Right cardiac atrium (tissue), 5 donors: ENCODE results near the gene TAF4. TPM values are rescaled to one million over a fixed set of nuclear protein-coding genes. Genes with fewer than 3 reads are reported as not detected.
A peak's percentile ranks its signal among the peaks of the same experiment; 100 is the strongest.
"Not testable (repeated sequence)": the region's sequence is repeated elsewhere in the genome, so short reads cannot be mapped to it uniquely, and the experiment has no call there.

Experiments
- ATAC-seq, 2 donors: fragments of 200-7000 bp; cut with Tn5 transposase; one replicate each; pipeline versions ENCODE4 v1.8.0 to v1.9.1; 2020; ENCODE audit warnings: moderate library complexity in 2 of 2, mild to moderate bottlenecking in 1 of 2
- DNase-seq, 3 donors: peaks; one replicate each; pipeline ENCODE4 v3.0.0-alpha.2; 2020
- H3K27ac ChIP-seq: one replicate; pipeline ENCODE4 v1.5.1; 2013; ENCODE audit warnings: mild to moderate bottlenecking, low read length, control low read depth, moderate library complexity
- H3K27me3 ChIP-seq: one replicate; pipeline ENCODE4 v1.6.1; 2013; ENCODE audit not compliant: control insufficient read depth, insufficient read depth
- H3K4me1 ChIP-seq: one replicate; pipeline ENCODE4 v1.6.1; 2013; ENCODE audit warnings: low read length; ENCODE audit not compliant: control insufficient read depth, insufficient read depth
- H3K4me3 ChIP-seq: one replicate; pipeline ENCODE4 v1.5.1; 2013; ENCODE audit warnings: low read length, control low read depth
- H3K9me3 ChIP-seq: one replicate; pipeline ENCODE4 v1.6.1; 2013; ENCODE audit warnings: low read length; ENCODE audit not compliant: control insufficient read depth
- WGBS: extraction: QIAGEN DNeasy Blood & Tissue Kit; methylation state at CpG from one replicate; pipeline ENCODE4 v1.1.7; 2013; 5-methylcytosine and 5-hydroxymethylcytosine counted together
- intact Hi-C, 4 donors: fragments of 100-400 bp; cut with DNase I; formaldehyde crosslinking; loops; one replicate each; pipeline versions ENCODE4 v1.11.0 to v1.14.0; 2022 to 2023
- polyA plus RNA-seq: library from polyadenylated mRNA; stranded (reverse); fragments of 200-250 nt; gene quantifications from one replicate; pipeline ENCODE4 v1.2.3, GENCODE V29; 2013
- total RNA-seq, 4 donors: library from RNA; stranded (reverse); fragmentation: NEBNext Ultra II Directional; extraction: Animal tissue kit (Norgen Biotek cat#: 25700); gene quantifications; one replicate each; pipeline ENCODE4 v1.2.1, GENCODE V29; 2021
- donor health status: healthy with polysubstance abuse.
- donor health status: DM: no; HTN: yes; CAD: no.
- donor health status: DM: no; HTN: no; CAD: no.
- donor health status: DM: no; HTN: yes; CAD: no; lungs with severe emphysema.
- donor health status: DM: yes; HTN: yes; CAD: no.

Gene TAF4
- total and polyA plus RNA-seq, 5 donors = 3.8 to 13.6 (median 8.3) TPM

DNA sequence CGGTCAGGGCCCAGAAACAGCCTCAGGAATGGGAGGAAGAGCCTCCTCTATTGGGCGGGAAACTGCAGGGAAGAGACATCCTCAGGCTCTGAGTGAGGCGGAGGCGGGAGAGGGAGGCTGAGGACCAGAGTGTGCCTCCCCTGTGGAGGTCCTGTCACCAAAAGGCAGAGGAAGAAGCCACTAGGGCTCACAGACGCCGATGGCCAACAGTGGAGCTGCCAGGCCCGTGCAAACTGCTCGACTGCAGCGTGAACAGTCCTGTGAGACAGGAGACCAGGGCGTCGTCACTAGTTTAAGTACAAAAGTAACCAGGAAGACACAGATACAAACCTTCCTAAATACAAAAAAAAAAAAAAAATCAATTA lies 82.7 kb downstream of the TAF4 start:
- H3K9me3 ChIP-seq = no peaks in the 10 kb centered on the region
- no peaks in the 10 kb centered on the region for H3K4me1 ChIP-seq
- H3K4me3 ChIP-seq = no peak overlapping the region
- DNase-seq (peak in 1 of 3 donors; percentile 5), ATAC-seq (no peak)
- intact Hi-C loops = no loop called here
- H3K27ac ChIP-seq = no peak overlapping the region
- 93% methylated on average over 11 of the region's 11 CpGs for WGBS
- H3K27me3 ChIP-seq = no peaks in the 10 kb centered on the region

DNA sequence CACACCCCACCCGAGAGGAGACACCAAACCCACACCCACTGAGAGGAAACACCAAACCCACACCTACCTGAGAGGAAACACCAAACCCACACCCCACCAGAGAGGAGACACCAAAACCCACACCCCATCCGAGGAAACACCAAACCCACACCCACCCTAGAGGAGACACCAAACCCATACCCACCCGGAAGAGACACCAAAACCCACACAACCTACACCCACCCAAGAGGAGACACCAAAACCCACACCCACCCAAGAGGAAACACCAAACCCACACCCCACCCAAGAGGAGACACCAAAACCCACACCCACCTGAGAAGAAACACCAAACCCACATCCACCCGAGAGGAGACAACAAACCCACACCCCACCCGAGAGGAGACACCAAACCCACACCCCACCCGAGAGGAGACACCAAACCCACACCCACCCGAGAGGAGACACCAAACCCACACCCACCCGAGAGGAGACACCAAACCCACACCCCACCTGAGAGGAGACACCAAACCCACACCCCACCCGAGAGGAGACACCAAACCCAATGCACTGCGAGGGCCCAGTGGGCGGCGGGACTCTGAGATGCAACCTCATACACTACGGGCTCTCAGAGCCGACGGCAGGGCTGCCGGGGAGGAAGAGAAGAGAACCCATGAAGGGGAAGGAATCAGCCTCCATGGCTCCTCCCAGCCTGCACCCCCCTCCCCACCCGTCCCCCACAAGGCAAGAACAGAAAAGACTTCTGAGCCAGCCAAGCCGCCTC lies 83.3 kb downstream of the TAF4 start:
- Histone ChIP-seq H3K9me3 (no peaks in the 10 kb centered on the region), H3K27me3 (no peaks in the 10 kb centered on the region), H3K27ac (no peak overlapping the region), H3K4me1 (no peaks in the 10 kb centered on the region), H3K4me3 (no peak overlapping the region)
- WGBS = 88% methylated on average over 18 of the region's 18 CpGs
- intact Hi-C loops = no loop called here
- DNase-seq (peak in 1 of 3 donors; percentile 2), ATAC-seq (no peak)

DNA sequence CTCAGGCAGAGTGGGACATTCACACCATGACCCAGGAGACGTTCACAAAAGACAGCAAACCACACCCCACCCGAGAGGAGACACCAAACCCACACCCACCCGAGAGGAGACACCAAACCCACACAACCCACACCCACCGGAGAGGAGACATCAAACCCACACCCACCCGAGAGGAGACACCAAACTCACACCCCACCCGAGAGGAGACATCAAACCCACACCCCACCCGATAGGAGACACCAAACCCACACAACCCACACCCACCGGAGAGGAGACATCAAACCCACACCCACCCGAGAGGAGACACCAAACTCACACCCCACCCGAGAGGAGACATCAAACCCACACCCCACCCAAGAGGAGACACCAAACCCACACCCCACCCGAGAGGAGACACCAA lies 84.0 kb downstream of the TAF4 start:
- peak in 1 of 3 donors; percentile 1 for DNase-seq
- ATAC-seq, H3K9me3 ChIP-seq, H3K27me3 ChIP-seq, H3K4me3 ChIP-seq, H3K27ac ChIP-seq, intact Hi-C loops, H3K4me1 ChIP-seq: not testable (repeated sequence)
- WGBS = 85% methylated on average over 11 of the region's 11 CpGs

DNA sequence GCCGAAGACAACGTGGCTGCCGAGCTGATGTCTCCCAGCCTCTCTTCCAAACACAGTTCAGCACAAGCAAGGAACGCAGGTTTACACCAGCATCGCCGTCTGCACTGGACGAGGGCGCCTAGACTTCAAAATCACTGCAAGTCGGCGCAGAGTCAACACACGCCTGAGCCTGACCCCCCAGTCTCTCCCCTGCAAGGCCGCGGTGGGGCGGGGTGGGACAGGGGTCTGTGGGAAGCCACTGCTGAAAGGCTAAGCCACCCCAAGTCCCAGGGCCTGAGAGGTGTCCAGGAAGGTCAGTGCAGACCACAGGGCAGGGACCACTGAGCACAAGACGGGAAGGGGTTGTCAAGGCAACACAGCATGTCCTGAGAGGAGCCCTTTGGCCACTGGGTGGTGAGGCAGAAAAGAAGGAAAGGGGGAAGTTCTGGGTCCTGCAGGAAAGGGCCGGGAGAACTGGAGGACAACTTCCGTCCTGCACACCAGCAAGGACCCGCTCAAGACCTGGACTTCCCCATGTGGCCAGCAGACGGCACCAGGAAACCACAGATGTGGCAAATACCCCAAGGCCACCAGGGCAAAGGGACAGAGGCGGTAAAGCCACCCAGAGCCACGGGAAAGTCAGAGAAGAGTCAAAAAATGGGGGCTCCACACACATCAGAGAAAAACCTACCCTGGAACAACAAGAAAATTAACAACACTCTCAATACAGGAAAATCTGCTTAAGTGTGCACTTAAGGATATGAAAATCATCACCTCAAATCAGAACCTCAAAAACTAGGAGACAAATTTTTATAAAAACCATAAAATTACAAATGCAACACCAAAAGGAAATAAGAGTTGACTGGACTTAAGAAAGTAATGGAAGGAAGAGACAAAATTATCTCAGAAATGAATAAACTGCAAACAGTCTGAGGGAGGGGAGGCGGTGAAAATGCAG lies 84.8 kb downstream of the TAF4 start:
- H3K4me1 ChIP-seq = no peaks in the 10 kb centered on the region
- WGBS = 83% methylated on average over 22 of the region's 22 CpGs
- H3K27ac ChIP-seq = no peak overlapping the region
- ATAC-seq (peak; percentile 35 to 62), DNase-seq (peak in 2 of 3 donors; percentile 47 to 65)
- intact Hi-C loops = no loop called here
- no peak overlapping the region for H3K4me3 ChIP-seq
- H3K9me3 ChIP-seq = no peaks in the 10 kb centered on the region
- H3K27me3 ChIP-seq = no peaks in the 10 kb centered on the region

DNA sequence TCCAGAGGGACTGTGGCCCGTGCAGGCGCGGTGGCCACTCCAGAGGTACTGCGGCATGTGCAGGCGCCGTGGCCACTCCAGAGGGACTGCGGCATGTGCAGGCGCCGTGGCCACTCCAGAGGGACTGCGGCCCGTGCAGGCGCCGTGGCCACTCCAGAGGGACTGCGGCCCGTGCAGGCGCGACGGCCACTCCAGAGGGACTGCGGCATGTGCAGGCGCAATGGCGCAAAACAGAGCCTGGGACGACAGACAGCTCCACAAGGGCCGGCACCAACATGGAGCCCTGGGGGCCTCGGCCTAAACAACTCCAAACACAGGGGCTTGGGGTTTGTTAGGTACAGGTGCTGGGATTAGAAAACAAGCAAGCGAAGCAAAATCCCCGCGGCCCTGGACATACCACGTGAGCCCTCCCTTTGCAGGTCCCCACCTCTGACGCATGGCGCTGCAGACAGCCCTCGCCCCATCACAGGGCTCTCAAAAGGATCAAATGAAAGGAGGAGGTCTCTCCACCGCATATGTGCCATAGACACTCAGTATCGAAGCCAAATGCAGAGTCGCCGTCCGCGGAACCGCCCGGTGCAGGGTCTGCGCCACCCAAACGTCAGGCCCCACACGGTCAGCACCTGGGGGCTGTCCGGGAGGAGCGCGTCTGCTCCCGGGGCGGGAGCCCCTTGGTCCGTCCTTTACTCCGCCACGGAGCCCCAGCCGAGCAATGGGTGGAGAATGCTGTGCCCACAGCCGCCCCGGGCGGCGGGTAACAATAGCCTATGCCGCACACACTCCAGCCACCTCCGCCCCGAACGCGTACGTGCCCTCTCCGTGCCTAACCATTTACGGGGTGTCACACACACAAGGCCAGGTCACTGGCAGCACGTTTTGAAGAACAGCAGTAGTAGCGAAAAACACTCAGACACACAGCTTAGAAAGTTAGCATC lies 85.7 kb downstream of the TAF4 start:
- WGBS = 96% methylated on average over 65 of the region's 65 CpGs
- H3K27me3 ChIP-seq = no peaks in the 10 kb centered on the region
- no peak for DNase-seq
- intact Hi-C loops = no loop called here
- no peak overlapping the region for H3K27ac ChIP-seq
- H3K4me1 ChIP-seq = no peaks in the 10 kb centered on the region
- peak in 1 of 2 donors; percentile 15 for ATAC-seq
- no peaks in the 10 kb centered on the region for H3K9me3 ChIP-seq
- no peak overlapping the region for H3K4me3 ChIP-seq

DNA sequence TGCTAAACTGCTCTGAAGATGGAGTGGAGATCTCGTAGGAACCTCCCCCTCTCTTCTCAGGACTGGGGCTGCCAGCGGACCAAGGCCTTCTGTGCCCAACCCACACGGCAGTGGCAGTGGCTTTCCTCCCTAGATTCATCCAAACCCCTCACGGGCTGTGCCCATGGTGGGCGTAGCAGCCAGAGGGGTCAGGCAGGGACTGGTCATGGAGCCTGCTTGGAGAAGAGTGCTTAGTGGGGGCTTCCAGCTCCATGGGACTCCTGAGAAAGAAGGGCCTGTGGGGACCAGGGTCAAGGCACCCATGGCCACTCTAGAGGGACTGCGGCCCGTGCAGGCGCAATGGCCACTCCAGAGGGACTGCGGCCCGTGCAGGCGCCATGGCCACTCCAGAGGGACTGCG lies 86.6 kb downstream of the TAF4 start:
- H3K4me3 ChIP-seq = no peak overlapping the region
- H3K4me1 ChIP-seq = no peaks in the 10 kb centered on the region
- DNase-seq (no peak), ATAC-seq (no peak)
- no peak overlapping the region for H3K27ac ChIP-seq
- intact Hi-C loops = no loop called here
- WGBS = 97% methylated on average over 12 of the region's 12 CpGs
- H3K9me3 ChIP-seq = no peaks in the 10 kb centered on the region
- H3K27me3 ChIP-seq = no peaks in the 10 kb centered on the region

DNA sequence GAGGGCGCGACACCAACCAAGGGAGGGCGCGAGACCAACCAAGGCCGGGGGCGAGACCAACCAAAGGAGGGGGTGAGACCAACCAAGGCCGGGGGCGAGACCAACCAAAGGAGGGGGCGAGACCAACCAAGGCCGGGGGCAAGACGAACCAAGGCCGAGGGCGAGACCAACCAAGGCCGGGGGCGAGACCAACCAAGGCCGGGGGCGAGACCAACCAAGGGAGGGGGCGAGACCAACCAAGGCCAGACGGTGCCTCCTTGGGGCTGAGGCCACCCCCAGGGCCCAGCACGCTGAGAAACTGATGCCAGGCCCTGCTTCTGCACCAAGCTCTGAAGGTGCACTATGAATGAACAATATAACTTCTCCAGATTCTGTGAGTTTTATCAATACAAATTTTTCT lies 87.2 kb downstream of the TAF4 start:
- WGBS = 97% methylated on average over 20 of the region's 20 CpGs
- DNase-seq (no peak), ATAC-seq (no peak)
- intact Hi-C loops = no loop called here
- H3K27ac ChIP-seq = no peak overlapping the region
- no peaks in the 10 kb centered on the region for H3K27me3 ChIP-seq
- no peaks in the 10 kb centered on the region for H3K9me3 ChIP-seq
- no peak overlapping the region for H3K4me3 ChIP-seq
- no peaks in the 10 kb centered on the region for H3K4me1 ChIP-seq

DNA sequence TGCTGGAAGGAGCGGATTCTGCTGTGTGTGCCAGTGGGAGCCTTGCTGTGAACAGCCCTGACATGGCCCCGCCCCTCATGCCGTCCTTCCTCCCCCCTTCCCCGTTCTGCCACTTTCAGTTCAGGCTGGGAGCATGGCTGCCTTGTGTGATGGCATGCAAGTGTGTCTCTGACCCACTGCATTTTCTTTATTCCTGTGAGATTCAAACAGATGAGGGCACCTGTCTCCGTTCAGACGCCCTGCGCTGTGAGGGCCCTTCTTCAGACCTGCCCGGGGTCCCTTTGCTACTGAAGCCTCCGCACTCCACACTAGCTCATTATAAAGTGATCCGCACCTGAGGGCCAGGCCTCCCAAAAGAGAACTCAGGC lies 88.3 kb downstream of the TAF4 start:
- ATAC-seq (no peak), DNase-seq (no peak)
- Histone ChIP-seq H3K4me1 (no peaks in the 10 kb centered on the region), H3K4me3 (no peak overlapping the region), H3K27ac (no peak overlapping the region), H3K27me3 (no peaks in the 10 kb centered on the region), H3K9me3 (no peaks in the 10 kb centered on the region)
- WGBS = 93% methylated on average over 10 of the region's 10 CpGs
- intact Hi-C loops = no loop called here

DNA sequence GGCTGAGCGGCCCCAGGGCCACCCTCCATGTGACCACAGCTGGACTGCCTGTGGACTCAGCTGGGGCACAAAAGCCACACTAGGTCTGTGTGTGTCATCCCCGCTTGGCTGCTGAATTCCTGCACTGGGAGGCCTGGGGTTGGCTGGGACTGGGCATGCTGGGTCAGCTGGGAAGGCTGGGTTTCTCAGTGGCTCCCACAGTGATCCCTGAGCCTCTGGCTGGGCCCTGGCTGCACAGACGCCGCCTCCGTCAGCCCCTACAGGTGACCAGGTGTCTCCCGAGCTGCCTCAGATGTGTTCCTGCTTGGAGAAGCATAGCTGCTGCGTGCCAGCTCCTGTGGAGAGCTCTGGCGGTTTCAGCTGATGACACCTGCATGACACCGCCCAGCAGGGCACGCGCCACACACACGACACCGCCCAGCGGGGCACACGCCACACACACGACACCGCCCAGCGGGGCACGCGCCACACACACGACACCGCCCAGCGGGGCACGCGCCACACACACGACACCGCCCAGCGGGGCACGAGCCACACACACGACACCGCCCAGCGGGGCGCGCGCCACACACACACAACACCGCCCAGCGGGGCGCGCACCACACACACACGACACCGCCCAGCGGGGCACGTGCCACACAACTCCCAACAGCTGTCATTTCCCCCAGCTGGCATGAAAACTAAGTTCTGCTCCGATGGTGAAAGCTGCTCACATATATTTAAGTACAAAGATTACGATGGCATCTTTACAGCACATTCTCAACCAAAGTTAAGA lies 88.8 kb downstream of the TAF4 start:
- intact Hi-C loops = no loop called here
- H3K27ac ChIP-seq = no peak overlapping the region
- no peak for DNase-seq
- no peaks in the 10 kb centered on the region for H3K9me3 ChIP-seq
- H3K4me3 ChIP-seq = no peak overlapping the region
- ATAC-seq = peak in 1 of 2 donors; percentile 9
- no peaks in the 10 kb centered on the region for H3K4me1 ChIP-seq
- 96% methylated on average over 45 of the region's 45 CpGs for WGBS
- no peaks in the 10 kb centered on the region for H3K27me3 ChIP-seq

DNA sequence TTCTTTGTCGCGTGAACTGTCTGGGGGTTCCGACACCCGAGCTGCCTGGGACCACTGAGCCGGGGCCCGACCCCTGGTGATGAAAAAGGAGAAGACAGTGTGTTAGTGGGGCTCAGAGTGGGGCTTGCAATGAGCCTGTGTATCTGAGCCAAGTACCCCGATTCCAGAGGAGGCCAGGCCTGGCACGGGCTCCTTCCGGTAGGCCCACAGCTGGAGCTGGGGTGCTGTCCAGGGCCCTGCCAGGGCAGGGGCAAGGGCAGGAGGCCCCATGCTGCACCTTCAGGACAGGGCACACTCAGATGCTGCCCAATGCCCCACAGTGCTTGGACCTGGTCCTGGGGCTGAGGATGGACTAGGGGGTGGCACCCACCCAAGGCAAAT lies 89.4 kb downstream of the TAF4 start:
- no peaks in the 10 kb centered on the region for H3K27me3 ChIP-seq
- no peaks in the 10 kb centered on the region for H3K9me3 ChIP-seq
- intact Hi-C loops = no loop called here
- no peak for DNase-seq
- H3K4me1 ChIP-seq = no peaks in the 10 kb centered on the region
- WGBS = 93% methylated on average over 9 of the region's 9 CpGs
- no peak for ATAC-seq
- no peak overlapping the region for H3K4me3 ChIP-seq
- H3K27ac ChIP-seq = no peak overlapping the region
